SU-DHL-6 (cell line): Measurements from ENCODE around the gene DOCK3.

ENCODE experiments used
- EZH2phosphoT487 ChIP-seq: fragments of 200-600 bp; sonication (generic), shearing (Covaris generic); conservative IDR thresholded peaks from 2 replicates; pipeline ENCODE4 v1.6.1; 2018; ENCODE audit warnings: mild to moderate bottlenecking, antibody characterized with exemption, low read length, moderate library complexity, mixed read lengths
- TF ChIP-seq, protein P1 (sequence below): fragments of 200-600 bp; sonication (generic); IDR thresholded peaks from one replicate; pipeline ENCODE4 v1.5.1; 2017; ENCODE audit warnings: antibody characterized with exemption, mild to moderate bottlenecking, low read length, moderate library complexity; ENCODE audit not compliant: insufficient read depth, poor library complexity, severe bottlenecking

DNA sequence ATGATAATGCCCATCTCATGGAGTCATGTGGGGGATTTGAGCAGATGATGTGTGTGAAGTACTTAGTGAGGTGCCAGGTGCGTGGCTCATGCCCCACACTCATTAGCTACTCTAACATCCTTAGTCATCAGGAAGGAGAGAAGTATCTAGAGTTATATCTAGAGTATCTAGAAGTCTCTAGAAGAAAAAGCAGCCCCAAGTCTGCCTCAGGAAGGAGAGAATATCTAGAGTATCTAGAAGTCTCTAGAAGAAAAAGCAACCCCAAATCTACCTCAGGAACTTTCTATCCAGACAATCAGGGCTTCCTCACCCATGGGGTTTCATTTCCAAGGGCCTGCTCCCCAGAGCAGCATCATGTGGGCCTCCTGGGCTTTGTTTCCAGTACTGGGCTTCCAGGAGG is 24.7 kb upstream of the DOCK3 start:
- TF ChIP-seq, protein P1, sequence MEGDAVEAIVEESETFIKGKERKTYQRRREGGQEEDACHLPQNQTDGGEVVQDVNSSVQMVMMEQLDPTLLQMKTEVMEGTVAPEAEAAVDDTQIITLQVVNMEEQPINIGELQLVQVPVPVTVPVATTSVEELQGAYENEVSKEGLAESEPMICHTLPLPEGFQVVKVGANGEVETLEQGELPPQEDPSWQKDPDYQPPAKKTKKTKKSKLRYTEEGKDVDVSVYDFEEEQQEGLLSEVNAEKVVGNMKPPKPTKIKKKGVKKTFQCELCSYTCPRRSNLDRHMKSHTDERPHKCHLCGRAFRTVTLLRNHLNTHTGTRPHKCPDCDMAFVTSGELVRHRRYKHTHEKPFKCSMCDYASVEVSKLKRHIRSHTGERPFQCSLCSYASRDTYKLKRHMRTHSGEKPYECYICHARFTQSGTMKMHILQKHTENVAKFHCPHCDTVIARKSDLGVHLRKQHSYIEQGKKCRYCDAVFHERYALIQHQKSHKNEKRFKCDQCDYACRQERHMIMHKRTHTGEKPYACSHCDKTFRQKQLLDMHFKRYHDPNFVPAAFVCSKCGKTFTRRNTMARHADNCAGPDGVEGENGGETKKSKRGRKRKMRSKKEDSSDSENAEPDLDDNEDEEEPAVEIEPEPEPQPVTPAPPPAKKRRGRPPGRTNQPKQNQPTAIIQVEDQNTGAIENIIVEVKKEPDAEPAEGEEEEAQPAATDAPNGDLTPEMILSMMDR, result no peak
- TF ChIP-seq EZH2phosphoT487, result no peak
